Stimulated activated CD4-positive, alpha-beta T cell treated with anti-CD3 and anti-CD28 coated beads, Interleukin-4, amount 100 ng/mL, for 24 hours (primary cell): ENCODE data around the gene ANAPC2.
"Not testable (repeated sequence)": the region's sequence is repeated elsewhere in the genome, so short reads cannot be mapped to it uniquely, and the experiment has no call there.

Source experiments
- DNase-seq: peaks from one replicate; pipeline ENCODE4 v3.0.0-alpha.2; 2020

The ANAPC2 gene

GRCh38 chr9:137140151-137141012 is 48.0 kb downstream of the ANAPC2 start:
- DNase-seq = no peak

DNA sequence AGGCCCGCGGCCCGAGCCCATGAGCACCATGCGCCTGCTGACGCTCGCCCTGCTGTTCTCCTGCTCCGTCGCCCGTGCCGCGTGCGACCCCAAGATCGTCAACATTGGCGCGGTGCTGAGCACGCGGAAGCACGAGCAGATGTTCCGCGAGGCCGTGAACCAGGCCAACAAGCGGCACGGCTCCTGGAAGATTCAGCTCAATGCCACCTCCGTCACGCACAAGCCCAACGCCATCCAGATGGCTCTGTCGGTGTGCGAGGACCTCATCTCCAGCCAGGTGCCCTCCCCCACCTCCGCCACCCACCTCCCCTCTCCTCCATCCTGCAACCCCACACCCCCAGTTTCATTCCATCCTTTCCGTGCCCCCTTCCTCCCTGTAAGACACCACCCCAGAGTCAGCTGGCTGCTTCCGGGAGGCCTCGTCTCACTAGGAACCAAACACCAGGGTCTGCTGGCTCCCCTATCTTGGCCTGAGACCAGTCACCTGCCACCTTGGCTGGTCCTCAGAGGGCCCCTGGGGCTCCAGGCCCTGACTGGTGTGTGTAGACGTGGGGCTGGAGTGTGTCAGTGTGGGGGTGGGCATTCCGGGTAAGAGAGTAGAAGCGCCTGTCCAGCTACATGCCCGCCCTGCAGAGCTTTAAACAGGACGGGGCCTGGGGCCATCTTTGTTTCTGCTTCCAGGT is 48.8 kb downstream of the ANAPC2 start:
- no peak for DNase-seq

DNA sequence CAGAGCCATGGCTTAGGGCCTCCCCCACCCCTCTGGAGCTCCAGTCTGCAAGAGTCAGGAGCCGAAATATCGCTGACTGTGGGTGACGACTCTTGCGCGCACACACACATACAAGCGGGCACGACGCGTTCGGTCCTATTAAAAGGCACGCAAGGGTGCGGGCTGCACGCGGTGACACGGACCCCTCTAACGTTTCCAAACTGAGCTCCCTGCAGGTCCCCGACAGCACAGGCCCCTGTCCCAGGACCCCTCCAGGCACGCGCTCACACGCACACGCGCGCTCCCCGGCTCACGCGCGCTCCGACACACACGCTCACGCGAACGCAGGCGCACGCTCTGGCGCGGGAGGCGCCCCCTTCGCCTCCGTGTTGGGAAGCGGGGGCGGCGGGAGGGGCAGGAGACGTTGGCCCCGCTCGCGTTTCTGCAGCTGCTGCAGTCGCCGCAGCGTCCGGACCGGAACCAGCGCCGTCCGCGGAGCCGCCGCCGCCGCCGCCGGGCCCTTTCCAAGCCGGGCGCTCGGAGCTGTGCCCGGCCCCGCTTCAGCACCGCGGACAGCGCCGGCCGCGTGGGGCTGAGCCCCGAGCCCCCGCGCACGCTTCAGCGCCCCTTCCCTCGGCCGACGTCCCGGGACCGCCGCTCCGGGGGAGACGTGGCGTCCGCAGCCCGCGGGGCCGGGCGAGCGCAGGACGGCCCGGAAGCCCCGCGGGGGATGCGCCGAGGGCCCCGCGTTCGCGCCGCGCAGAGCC is 49.5 kb downstream of the ANAPC2 start, which contains the start of gene GRIN1:
Gene GRIN1 (plus strand): TSS at position 433 of the 746 bp plus-strand sequence. CDS start 333 bp downstream, outside the sequence.
- DNase-seq = no peak

- no peak for DNase-seq
Observed at GRCh38 chr9:137138058-137138721, 50.2 kb downstream of the ANAPC2 start.

GRCh38 chr9:137136881-137137607 is 51.3 kb downstream of the ANAPC2 start:
- DNase-seq = no peak

DNA sequence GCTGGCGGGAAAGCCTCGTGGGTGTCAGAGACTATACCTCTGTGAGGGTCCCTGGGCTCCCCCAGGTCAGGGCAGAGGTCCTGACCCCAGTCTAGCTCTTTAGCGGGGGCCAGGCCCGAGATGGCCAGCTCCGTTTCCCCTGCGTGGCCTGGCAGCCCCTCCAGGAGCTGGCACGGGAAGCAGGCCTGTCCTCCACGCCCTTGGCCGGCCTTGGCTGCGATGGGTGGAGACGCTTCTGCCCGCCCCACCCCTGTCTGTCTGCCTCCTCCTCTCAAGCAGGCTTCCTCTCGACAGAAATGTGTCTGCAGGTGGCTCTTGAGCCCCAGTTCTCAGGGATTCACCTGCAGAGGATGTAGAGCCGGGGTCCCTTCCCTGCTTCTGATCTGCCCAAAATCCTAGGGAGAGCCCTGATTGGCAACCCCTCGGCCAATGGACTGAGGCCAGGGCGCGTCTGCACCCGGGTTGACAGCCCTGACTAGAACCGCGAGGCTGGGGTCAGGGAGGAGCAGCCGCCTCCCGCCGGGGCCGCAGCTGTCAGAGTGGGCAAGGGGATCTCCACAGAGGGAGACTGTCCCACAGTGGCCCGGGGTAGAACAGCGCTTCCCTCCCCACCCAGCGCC is 52.0 kb downstream of the ANAPC2 start:
- no peak for DNase-seq

- not testable (repeated sequence) for DNase-seq
Observed at GRCh38 chr9:137135154-137135553, 53.2 kb downstream of the ANAPC2 start.

DNA sequence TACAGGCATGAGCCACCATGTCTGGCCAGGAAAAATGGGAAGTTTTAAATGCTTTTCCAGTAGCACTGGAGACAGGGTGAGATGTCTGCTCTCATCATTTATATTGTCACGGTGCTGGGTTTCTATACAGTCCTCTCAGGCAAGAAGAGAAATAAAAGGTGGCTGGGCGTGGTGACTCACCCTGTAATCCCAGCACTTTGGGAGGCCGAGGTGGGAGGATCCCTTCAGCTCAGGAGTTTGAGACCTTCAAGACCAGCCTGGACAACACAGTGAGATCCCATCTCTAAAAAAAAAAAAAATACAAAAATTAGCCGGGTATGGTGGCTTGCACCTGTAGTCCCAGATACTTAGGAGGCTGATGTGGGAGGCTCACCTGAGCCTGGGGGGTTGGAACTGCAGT is 54.2 kb downstream of the ANAPC2 start:
- DNase-seq = no peak

DNA sequence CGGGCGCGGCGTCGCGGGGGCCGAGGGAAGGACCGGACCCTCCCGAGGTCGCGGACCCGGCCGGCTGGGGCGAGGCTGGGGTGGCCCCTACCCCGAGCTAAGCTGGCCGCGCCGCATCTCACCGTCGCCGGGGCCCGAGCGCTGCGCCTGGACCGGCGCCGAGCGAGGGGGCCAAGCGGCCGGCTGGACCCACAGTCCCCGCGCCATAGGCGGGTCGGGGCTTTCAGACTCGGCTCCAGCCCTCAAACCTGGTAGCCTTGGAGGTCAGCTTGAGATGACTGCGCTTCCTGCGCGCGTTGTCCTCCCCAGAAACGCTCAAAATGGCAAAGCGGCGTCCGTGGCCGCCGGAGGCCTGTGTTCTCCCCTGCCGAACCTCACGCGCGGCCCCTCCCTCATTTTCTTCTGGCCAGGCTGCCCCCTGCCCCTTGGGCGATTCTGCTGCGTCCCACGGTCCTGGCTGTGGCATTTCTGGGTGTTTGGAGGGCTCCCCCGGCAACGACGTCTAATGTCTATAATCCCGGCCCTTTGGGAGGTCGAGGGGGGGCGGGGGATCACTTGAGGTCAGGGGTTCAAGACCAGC is 58.1 kb downstream of the ANAPC2 start:
- DNase-seq = no peak

DNA sequence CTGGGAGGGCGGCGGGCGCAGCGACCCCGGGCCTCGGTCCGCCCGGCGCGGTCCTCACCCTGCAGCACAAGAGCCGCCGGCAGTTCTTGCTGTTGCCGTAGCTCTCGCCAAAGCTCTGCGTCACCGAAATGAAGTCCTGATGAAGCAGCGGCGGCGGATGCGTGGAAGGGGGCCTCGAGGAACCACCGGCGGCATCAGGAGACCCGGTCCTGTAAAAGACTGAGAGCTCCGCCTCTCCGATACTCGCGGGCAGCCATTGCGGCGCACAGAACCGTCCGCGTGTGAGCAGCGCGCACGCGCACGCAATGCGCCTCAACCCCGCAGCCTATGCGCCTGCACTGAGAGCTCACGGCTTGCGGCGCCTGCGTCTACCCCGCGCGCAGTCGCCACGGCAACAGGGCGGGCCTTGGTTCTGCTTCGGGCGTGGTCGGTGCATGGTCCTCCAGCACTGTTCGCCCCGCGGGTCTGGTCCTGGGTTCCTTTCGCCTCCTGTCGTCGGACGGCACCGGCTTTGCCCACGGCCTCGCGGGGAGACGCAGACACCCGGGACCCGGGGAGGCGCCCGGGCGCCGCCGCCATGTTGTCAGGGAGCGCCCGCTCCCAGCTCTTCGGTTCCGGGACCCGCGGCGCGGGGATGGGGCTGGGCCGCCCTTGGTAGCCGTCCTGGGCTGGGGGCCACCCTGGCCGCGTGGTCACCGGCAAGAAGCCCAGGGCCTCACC is 58.7 kb downstream of the ANAPC2 start:
- DNase-seq = peak; percentile 91

GRCh38 chr9:137128862-137129455 is 59.4 kb downstream of the ANAPC2 start:
- no peak for DNase-seq

DNA sequence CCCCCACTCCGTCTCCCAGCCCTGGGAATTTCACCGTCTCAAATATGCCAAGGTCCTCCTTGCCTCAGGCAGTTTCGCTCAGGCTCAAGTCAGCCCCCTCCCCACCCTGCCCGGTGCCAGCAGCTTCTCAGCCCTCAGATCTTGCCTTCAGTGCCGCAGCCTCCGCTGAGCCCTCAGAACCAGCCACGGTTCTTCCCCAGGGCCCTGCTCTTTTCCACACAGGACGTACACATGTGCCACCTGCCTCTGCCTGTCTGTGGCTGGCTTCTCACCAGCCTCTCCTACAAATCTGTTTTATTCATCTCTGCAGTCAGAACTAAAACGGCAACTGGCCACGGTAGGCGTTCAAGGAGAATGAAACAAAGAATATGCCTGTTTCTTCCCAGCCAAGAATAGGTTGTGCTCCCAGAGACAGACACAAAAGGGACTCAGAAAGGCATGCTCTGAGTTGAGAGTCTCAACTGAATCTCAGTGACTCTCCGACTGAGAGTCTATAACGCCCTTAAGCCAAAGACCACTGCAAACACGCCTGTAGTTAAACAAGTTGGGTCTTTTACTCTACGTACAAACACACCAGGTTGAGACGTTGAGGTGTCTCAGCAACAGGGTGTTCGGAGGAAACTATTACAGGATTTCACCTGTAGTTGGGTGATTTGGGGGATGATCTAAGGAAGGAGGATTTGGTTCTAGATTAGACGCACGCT is 60.0 kb downstream of the ANAPC2 start:
- peak; percentile 29 for DNase-seq

DNA sequence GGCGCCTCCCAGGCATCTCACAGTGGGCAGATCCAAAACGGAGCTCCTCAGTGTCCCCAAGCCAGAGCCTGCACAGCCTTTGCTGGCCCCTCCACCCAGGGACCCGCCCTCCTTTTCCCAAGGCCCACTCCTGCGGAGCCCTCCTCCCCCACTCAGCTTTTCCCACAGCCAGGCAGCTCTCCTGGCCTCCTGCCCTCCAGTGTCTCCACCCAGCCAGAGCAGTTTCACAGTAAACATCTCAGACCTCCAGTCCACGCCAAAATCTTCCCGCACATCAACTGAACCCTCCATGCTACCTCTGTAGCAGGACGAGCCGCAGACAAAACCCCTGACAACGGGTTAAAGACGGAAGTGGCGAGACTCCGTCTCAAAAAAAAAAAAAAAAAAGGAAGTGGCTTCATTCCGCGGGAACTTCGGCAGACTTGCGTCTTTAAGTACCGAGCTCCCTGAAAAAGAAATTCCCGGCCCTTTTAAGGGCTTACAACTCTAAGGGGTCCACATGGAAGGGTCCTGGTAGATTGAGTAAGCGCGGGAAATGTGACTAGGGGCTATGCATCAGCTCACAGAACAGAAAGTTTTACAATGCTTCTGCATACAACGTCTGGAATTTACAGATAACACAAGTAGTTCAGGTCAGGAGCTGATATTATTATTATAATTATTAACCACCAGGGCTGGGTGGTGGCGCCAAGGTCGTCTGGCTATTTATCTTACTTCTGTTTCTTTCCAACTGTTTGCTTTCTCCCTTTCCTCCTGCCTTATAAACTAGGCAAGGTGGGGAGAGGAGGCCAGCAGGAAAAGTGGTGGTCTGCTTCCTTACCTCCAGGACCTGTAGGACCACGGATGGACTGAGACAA is 60.8 kb downstream of the ANAPC2 start:
- DNase-seq = peak; percentile 32

- DNase-seq = no peak
Observed at GRCh38 chr9:137126786-137127185, 61.6 kb downstream of the ANAPC2 start.
